Keratinocyte (primary cell): ENCODE data around the gene ALDH9A1.

Experiments
- EZH2 ChIP-seq: IDR thresholded peaks from one replicate; pipeline ENCODE4 v1.6.1; 2012; ENCODE audit warnings: inconsistent platforms, mild to moderate bottlenecking, low read length, moderate library complexity
- TF ChIP-seq, protein P1 (sequence below), 3 experiments: IDR thresholded peaks in 1 of 3; conservative IDR thresholded peaks in 1 of 3; optimal IDR thresholded peaks in 1 of 3; 2 replicates in 2 of 3; 3 replicates in 1 of 3; pipeline versions ENCODE3 to v1.5.1; 2011; ENCODE audit warnings: low read length in 3 of 3, mild to moderate bottlenecking in 3 of 3, moderate library complexity in 2 of 3, control low read depth in 1 of 3, inconsistent platforms in 1 of 3; ENCODE audit not compliant: insufficient read depth in 2 of 3; ENCODE audit errors: extremely low read depth in 1 of 3

- TF ChIP-seq, protein P1, sequence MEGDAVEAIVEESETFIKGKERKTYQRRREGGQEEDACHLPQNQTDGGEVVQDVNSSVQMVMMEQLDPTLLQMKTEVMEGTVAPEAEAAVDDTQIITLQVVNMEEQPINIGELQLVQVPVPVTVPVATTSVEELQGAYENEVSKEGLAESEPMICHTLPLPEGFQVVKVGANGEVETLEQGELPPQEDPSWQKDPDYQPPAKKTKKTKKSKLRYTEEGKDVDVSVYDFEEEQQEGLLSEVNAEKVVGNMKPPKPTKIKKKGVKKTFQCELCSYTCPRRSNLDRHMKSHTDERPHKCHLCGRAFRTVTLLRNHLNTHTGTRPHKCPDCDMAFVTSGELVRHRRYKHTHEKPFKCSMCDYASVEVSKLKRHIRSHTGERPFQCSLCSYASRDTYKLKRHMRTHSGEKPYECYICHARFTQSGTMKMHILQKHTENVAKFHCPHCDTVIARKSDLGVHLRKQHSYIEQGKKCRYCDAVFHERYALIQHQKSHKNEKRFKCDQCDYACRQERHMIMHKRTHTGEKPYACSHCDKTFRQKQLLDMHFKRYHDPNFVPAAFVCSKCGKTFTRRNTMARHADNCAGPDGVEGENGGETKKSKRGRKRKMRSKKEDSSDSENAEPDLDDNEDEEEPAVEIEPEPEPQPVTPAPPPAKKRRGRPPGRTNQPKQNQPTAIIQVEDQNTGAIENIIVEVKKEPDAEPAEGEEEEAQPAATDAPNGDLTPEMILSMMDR (optimal IDR thresholded peaks at IDR 0.05 in 1 of 3, IDR thresholded peaks at IDR 0.05 in 1 of 3, conservative IDR thresholded peaks at IDR 0.05 in 1 of 3; ENCODE audit: extremely low read depth in 1 of 3, insufficient read depth in 2 of 3, low read length in 3 of 3): peak; percentile 22 to 43 (median 22)
- no peak for TF ChIP-seq EZH2
These were observed at the start of gene ALDH9A1 for GRCh38 chr1:165697881-165698760.
